ENCODE measurements around the gene TDRD15. TPM values are rescaled to one million over a fixed set of nuclear protein-coding genes. Genes with fewer than 3 reads are reported as not detected.

The TDRD15 gene
- polyA plus RNA-seq (2012; ENCODE audit: insufficient read length, low read depth) = not detected

DNA sequence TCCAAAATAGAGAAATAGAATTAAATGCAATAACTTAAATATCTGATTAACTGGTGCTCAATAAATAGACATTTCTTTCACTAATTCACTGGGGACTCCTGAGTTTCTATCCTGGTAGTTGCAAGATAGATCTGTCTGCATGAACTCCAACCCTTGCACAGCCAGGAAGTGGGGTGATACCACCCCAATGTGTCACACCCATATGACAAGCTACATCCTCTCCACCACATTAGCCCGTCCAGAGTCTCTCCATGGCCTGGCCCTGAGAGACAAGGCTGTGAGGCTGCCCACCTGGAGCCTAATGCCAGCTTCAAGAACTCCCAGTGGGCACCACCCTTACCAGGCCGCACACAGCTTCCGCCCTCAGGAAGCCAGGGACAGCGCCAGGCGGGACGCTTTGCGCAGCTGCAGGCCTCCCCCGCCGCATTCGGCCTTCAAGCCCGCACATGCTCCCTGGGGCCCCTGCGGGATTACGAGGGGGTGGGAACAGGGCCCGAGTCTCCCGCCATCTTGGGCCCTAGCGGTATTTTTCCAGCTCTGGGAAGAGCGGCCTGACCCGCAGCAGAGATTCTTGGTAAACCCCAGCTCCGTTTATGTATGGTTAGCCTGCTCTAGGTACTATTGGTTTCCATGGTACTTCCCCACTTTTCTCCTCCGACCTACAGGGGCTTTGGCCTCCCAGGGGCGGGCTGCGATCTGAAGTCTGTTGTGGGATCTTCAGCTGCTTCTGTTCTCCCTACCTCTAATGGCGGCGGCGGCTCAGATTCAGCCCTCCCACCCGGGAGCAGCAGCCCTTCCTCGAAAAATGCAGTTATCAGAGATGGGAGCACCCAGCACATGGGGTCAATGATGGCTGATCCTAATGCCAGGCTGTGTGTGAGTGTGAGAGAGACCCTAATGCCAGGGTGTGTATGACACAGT is at the start of gene TDRD15:
TSS of gene TDRD15 (plus strand) at position 496 of the 921 bp plus-strand sequence. CDS start 13,500 bp downstream, outside the sequence.
- TF ChIP-seq POLR2AphosphoS5 (IDR thresholded peaks at IDR 0.05; ENCODE audit: low read depth, low read length) = no peak
- TF ChIP-seq FOXP2 (optimal IDR thresholded peaks at IDR 0.05; ENCODE audit: borderline replicate concordance, extremely low read depth, extremely low read length, insufficient read depth) = no peak

DNA sequence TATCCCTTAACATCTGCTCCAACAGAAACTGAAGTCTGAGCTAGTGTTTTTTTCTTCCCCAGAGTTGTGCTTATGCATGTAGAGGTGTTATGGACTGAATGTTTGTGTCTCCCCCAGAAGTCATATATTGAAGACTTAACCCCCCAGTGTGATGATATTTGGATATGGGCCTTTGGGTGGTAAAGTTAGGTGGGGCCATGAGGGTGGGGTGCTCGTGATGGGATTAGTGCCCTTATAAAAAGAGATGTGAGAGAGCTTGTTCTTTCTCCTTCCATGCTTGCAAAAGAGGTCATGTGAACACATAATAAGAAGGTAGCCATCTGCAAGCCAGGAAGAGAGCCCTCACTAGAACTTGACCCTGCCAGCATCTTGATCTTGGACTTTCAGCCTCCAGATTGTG is 45.5 kb upstream of the TDRD15 start:
- TF ChIP-seq SIN3A (IDR thresholded peaks at IDR 0.05; ENCODE audit: borderline replicate concordance, insufficient read depth, low read length) (no peak), POLR2AphosphoS5 (IDR thresholded peaks at IDR 0.05; ENCODE audit: low read depth, low read length) (no peak), FOXP2 (optimal IDR thresholded peaks at IDR 0.05; ENCODE audit: borderline replicate concordance, extremely low read depth, extremely low read length, insufficient read depth) (no peak), TAF1 (IDR thresholded peaks at IDR 0.05; ENCODE audit: borderline replicate concordance, insufficient read depth, low read length) (no peak)
- TF ChIP-seq, protein P1, sequence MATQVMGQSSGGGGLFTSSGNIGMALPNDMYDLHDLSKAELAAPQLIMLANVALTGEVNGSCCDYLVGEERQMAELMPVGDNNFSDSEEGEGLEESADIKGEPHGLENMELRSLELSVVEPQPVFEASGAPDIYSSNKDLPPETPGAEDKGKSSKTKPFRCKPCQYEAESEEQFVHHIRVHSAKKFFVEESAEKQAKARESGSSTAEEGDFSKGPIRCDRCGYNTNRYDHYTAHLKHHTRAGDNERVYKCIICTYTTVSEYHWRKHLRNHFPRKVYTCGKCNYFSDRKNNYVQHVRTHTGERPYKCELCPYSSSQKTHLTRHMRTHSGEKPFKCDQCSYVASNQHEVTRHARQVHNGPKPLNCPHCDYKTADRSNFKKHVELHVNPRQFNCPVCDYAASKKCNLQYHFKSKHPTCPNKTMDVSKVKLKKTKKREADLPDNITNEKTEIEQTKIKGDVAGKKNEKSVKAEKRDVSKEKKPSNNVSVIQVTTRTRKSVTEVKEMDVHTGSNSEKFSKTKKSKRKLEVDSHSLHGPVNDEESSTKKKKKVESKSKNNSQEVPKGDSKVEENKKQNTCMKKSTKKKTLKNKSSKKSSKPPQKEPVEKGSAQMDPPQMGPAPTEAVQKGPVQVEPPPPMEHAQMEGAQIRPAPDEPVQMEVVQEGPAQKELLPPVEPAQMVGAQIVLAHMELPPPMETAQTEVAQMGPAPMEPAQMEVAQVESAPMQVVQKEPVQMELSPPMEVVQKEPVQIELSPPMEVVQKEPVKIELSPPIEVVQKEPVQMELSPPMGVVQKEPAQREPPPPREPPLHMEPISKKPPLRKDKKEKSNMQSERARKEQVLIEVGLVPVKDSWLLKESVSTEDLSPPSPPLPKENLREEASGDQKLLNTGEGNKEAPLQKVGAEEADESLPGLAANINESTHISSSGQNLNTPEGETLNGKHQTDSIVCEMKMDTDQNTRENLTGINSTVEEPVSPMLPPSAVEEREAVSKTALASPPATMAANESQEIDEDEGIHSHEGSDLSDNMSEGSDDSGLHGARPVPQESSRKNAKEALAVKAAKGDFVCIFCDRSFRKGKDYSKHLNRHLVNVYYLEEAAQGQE (IDR thresholded peaks at IDR 0.05; ENCODE audit: insufficient read depth in 1 of 2, low read depth in 2 of 2, low read length in 2 of 2) = no peak

DNA sequence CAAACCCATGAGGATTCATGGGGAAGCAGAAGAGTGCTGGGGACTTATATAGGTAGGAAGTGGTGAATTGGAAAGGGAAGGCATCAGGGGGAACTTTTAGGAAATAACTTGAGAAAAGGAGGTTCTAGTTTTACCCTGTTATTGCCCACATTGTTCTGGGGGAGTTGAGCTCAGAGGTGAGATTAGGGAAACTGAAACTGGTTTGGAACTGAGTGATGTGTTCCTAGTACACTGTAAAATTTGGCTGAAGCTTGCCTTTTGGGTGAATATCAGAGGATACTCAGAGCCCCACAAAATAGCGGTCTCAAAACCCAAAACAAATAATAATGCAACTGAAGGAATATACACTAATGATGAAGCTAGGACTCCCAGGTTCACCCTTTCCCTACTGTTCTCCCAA is 40.3 kb upstream of the TDRD15 start:
- TF ChIP-seq, protein P1 (IDR thresholded peaks at IDR 0.05; ENCODE audit: insufficient read depth in 1 of 2, low read depth in 2 of 2, low read length in 2 of 2) = no peak
- no peak for TF ChIP-seq FOXP2 (optimal IDR thresholded peaks at IDR 0.05; ENCODE audit: borderline replicate concordance, extremely low read depth, extremely low read length, insufficient read depth)
- no peak for TF ChIP-seq TAF1 (IDR thresholded peaks at IDR 0.05; ENCODE audit: borderline replicate concordance, insufficient read depth, low read length)
- no peak for TF ChIP-seq POLR2AphosphoS5 (IDR thresholded peaks at IDR 0.05; ENCODE audit: low read depth, low read length)
- TF ChIP-seq SIN3A (IDR thresholded peaks at IDR 0.05; ENCODE audit: borderline replicate concordance, insufficient read depth, low read length) = no peak

DNA sequence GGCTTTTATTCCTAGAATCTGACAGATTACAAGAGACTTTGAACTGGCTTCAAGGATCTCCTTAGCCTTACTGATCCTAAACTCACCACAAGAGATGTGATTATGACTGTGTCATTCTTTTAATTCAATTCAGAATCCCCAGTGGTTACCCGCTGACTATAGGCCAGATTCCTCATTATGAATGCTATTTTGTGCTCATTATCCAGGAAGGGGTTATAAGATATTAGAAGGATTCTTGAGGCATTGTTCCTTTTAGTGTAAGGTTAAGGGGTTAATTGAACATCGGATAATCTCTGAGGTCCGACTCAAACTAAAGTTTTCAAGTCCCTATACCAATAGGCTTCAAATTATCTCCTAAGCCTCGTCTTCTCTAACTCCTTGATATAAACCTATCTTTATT is 39.4 kb upstream of the TDRD15 start:
- TF ChIP-seq TAF1 (IDR thresholded peaks at IDR 0.05; ENCODE audit: borderline replicate concordance, insufficient read depth, low read length) (no peak), SIN3A (IDR thresholded peaks at IDR 0.05; ENCODE audit: borderline replicate concordance, insufficient read depth, low read length) (no peak), POLR2AphosphoS5 (IDR thresholded peaks at IDR 0.05; ENCODE audit: low read depth, low read length) (no peak), FOXP2 (optimal IDR thresholded peaks at IDR 0.05; ENCODE audit: borderline replicate concordance, extremely low read depth, extremely low read length, insufficient read depth) (no peak)
- TF ChIP-seq, protein P1 (IDR thresholded peaks at IDR 0.05; ENCODE audit: insufficient read depth in 1 of 2, low read depth in 2 of 2, low read length in 2 of 2) = no peak

DNA sequence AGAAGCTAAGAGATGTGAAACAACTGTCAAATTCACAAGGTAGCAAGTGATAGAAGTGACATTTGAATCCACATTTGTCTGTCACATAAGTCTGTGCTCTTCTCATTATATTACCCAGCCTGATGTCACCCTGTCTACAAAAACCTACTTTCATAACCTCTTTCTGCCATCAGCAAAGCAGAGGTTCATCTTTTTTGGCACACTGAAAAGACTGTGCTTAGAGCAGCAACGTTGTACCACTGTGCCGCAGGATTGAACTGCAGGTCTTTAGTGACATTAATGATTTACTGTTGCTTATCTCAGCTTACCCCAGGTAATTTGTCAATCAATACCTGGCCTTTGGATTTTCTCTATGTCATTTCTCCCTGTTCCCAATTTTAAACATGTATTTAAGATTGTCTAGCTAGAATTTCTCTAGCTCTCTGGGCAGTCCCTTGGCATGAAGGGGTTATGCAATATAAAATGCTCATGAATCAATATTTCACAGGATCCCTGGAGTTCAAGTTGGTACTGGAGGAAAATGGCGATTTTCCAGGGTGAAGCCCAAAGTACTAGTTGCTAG is 31.4 kb upstream of the TDRD15 start:
- TF ChIP-seq, protein P1 (IDR thresholded peaks at IDR 0.05; ENCODE audit: insufficient read depth in 1 of 2, low read depth in 2 of 2, low read length in 2 of 2) = no peak
- no peak for TF ChIP-seq SIN3A (IDR thresholded peaks at IDR 0.05; ENCODE audit: borderline replicate concordance, insufficient read depth, low read length)
- no peak for TF ChIP-seq POLR2AphosphoS5 (IDR thresholded peaks at IDR 0.05; ENCODE audit: low read depth, low read length)
